GM19397 (cell line): ENCODE results near the gene NEK5.

Experiments
- ATAC-seq: cut with Tn5 transposase; IDR thresholded peaks from one replicate; pipeline ENCODE4 v1.9.1; 2021; ENCODE audit warnings: mild to moderate bottlenecking, moderate library complexity; ENCODE audit not compliant: unreplicated experiment

NEK5 gene

DNA sequence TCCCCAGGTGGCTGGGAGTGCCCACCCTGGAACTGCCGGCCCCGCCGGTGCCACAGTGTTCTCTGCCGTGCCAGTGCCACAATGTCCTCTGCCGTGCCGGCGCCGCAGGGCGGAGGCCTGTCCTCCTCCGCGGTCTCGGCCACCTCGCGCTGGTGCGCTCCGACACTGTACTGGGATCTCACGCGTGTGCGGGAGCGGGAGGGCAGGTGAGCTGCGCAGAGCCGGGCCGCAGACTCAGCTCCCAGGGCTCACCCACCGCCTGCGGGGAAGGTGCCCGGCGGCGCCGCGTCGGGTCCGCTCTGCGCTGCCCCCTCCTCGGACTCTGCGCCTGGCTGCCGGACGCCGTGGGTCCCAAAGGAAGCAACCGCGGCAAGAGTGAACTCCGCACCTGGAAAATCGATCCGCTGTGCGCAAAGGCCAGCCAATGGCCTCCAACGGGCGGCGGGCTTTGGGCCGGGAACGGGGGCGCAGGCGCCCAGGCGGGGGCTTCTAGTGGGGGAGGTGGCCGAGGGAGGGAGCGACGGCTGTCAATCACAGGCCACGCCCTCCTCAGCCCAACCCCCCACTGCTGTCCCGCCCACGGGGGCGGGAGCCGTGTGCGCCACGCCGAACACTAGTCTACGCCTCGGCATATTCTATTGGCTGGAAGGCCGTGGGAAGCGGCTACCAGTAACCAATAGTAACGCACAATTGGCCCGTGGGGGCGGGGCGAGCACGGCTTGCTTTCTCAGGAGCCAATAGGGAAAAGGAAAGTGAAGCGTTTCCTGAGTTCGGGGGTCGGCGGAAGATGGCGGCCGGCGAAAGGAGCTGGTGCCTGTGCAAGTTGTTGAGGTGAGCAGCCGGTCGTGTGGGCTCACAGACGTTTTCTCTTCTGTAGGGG is 117.0 kb downstream of the NEK5 start, which contains the start of gene ALG11:
Gene ALG11 (plus strand): TSS at position 767 of the 880 bp plus-strand sequence. CDS start 21 bp downstream, at position 788.
- ATAC-seq = peak; percentile 100

- no peak for ATAC-seq
Observed at GRCh38 chr13:52010890-52011631, 117.8 kb downstream of the NEK5 start, which contains the start of gene ATP7B. ATP7B (minus strand) TSS chr13:52011450; CDS start chr13:52011337, 113 bp downstream.

GRCh38 chr13:52009946-52010345 is 118.9 kb downstream of the NEK5 start:
- no peak for ATAC-seq

GRCh38 chr13:52006523-52007245 is 122.2 kb downstream of the NEK5 start:
- no peak for ATAC-seq

GRCh38 chr13:52005841-52006522 is 122.9 kb downstream of the NEK5 start:
- no peak for ATAC-seq

GRCh38 chr13:52004511-52005170 is 124.2 kb downstream of the NEK5 start:
- ATAC-seq = no peak

GRCh38 chr13:52003541-52003940 is 125.3 kb downstream of the NEK5 start:
- ATAC-seq = no peak

- no peak for ATAC-seq
Observed at GRCh38 chr13:52002361-52002760, 126.5 kb downstream of the NEK5 start.

DNA sequence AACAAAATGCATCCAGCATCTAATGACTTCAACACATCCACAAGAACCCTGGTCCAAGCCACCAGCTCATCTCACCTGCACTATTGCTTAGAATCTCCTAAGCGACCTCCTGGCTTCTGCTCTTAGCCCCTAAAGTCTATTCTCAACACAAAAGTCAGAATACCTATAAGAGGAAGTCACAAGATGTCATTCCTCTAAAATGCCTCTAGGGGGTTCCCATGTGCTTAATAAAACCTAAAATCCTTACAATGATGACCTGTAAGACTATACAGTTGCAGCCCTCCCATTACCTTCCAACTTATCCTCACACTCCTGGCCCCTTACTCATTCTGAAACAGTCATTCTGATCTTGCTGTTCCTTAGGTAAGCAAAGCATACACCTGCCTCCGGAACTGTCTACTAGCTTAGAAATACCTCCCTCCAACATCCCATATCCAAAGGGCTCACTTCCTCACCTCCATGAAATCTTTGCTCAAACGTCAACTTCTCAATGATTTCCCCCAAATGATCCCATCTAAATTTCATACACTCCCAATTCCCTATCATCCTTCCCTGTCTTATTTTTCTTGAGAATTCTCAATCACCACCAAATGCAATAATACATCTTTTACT is 127.6 kb downstream of the NEK5 start:
- ATAC-seq = no peak

- no peak for ATAC-seq
Observed at GRCh38 chr13:51999921-52000320, 129.0 kb downstream of the NEK5 start.

DNA sequence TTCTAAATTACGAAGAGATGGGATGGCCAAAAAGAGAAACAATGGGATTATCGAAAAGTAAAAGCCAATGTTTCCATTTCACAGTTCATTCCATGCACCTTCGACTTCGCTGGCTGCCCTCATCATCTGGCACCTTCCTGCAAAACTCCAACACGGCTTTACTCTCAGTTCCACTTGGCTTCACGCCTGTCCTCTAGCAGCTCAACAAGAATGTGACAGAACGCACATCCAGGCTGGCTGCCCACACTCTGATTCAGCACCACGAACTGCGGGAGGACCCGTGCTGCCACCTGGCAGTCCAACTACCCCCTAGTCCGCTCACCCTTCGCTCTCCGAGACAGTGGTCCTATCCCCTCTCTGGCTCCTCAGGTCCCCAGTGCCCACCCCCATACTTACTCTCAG is 129.4 kb downstream of the NEK5 start:
- ATAC-seq = no peak

- ATAC-seq = no peak
Observed at GRCh38 chr13:51998723-51999509, 130.0 kb downstream of the NEK5 start.

DNA sequence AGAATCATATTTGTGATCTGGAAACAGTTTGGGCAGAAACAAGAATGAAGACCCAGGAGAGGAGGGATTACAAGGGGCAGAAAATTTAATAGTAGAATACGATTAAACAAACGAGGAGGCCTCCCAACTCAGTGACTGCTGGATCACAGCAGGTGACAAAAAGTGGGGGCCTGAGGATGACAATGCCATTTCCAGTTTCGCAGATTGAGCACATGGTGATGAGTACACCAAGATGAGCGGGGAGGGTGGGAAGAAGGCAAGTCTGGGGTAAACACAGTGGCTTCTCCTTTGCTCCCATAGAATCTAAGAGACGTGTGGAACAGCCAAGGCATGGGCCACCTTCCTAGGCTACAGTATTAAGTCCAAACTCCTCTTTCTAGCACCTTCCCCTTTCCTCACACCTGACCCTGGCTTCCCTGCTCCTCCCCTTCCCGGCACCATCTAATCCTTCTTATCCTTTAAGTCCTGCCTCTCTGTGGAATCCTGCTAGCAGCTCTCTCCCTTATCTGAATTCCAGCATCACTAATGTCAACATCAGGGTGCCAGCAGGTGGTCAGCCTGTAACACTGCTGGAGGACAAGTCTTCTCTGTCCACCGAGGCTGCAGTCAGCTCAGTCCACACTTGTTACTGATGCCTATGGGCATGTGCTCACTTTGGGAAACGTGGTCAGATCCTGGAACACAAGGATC is 131.1 kb downstream of the NEK5 start:
- ATAC-seq = no peak

GRCh38 chr13:51997186-51997585 is 131.7 kb downstream of the NEK5 start:
- ATAC-seq = no peak

GRCh38 chr13:51996641-51997040 is 132.2 kb downstream of the NEK5 start:
- ATAC-seq = no peak

DNA sequence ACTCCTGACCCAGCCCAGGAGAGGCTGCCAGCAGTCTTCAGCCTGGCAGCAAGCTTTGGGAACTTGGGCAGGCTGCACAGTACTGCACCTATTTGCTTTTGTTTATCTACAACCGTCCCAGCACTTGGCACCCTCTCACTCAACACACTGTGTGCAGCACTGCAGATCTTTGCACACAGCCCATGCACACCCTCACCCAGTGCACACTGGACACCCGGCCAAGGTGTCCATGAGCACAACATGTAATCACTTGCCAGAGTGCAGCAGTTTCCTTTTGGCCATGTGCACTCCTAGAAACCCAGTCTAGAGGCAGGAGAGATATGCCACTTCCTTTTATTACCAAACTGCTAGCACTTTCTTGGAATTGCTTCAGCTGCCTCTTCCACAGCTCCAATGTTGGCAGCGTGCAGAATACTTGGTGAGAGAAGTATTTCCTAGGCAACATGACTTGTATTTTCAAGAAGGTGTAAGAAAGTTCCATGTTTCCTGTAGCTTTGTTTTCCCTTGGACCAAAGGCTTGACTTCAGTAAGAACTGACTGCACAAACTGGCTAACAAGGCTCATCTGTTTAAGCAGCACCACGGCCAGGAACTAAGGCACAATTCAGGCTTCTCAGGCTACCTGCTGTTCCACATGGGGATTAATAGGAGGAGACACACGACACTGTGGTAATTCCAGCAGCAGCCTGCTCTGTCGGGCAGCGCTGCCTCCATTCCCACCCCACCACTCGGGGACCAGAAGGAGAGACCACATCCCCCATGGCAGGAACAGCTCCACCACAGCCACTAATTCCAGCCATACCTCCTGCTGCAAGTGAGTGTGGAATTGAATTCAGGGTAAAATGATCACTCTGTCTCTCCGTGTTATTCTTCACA is 133.0 kb downstream of the NEK5 start:
- no peak for ATAC-seq

DNA sequence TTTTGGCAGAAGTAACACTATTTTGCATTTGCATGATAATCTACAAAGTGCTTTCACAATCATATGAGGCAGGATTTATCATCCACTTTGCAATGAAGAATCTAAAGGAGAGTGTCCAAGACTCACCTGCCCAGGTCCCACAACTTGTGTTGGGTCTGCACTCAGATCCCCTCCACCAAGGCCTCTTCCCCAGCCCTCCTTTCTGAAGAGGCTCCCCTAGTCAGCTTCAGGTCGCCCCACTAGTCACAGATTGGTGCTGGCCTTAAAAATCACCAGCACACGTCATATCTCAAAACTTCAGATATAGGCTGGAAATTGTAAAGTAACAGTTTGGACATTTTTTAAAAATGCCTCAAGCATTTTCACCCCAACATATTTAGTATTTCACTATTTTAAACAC is 135.2 kb downstream of the NEK5 start:
- ATAC-seq = no peak
